Calu3 (cell line): Measurements from ENCODE around the gene SORBS2. TPM values are rescaled to one million over a fixed set of nuclear protein-coding genes. Genes with fewer than 3 reads are reported as not detected.

Experiments used
- BruUV-seq: library from RNA; stranded (reverse); fragments of 400-500 nt; replicated peaks from 2 replicates; lab custom pipeline; 2021; lab: Mats Ljungman, UMichigan
- CTCF ChIA-PET: fragments of 300-600 bp; sonication (Branson Sonifier 250); formaldehyde crosslinking; loops from one replicate; lab custom pipeline; 2022; ENCODE audit warnings: antibody characterized with exemption; lab: Charles Lee
- DNase-seq: peaks from one replicate; pipeline ENCODE4 v3.0.0; 2022
- H3K27ac Mint-ChIP-seq: one replicate; pipeline ENCODE4 v1.8.0; 2022; ENCODE audit warnings: mixed read lengths; ENCODE audit not compliant: unreplicated experiment
- H3K27me3 Mint-ChIP-seq: one replicate; pipeline ENCODE4 v1.8.0; 2022; ENCODE audit warnings: mixed read lengths; ENCODE audit not compliant: unreplicated experiment
- H3K36me3 Mint-ChIP-seq: one replicate; pipeline ENCODE4 v1.8.0; 2022; ENCODE audit warnings: mild to moderate bottlenecking, moderate library complexity, mixed read lengths; ENCODE audit not compliant: insufficient read depth, unreplicated experiment
- H3K4me1 Mint-ChIP-seq: one replicate; pipeline ENCODE4 v1.8.0; 2022; ENCODE audit warnings: mild to moderate bottlenecking, low read depth, mixed read lengths; ENCODE audit not compliant: unreplicated experiment
- H3K4me3 Mint-ChIP-seq: one replicate; pipeline ENCODE4 v1.8.0; 2022; ENCODE audit warnings: mild to moderate bottlenecking, low read depth, moderate library complexity, mixed read lengths; ENCODE audit not compliant: unreplicated experiment
- H3K9me3 Mint-ChIP-seq: one replicate; pipeline ENCODE4 v1.8.0; 2022; ENCODE audit warnings: low read depth, mixed read lengths; ENCODE audit not compliant: unreplicated experiment
- CTCF ChIP-seq: fragments of 200-600 bp; IDR thresholded peaks from one replicate; pipeline ENCODE4 v1.8.0; 2022; ENCODE audit warnings: antibody characterized with exemption; ENCODE audit not compliant: unreplicated experiment
- intact Hi-C: fragments of 100-400 bp; cut with micrococcal nuclease; formaldehyde crosslinking; loops from one replicate; pipeline ENCODE4 v1.10.0; 2022; ENCODE audit not compliant: unreplicated experiment
- total RNA-seq: library from RNA; stranded (reverse); gene quantifications from 2 replicates; pipeline ENCODE4 v1.2.3, GENCODE V29; 2022

Gene SORBS2
- total RNA-seq, 1 experiment from 2014 or later: 52.8 TPM

DNA sequence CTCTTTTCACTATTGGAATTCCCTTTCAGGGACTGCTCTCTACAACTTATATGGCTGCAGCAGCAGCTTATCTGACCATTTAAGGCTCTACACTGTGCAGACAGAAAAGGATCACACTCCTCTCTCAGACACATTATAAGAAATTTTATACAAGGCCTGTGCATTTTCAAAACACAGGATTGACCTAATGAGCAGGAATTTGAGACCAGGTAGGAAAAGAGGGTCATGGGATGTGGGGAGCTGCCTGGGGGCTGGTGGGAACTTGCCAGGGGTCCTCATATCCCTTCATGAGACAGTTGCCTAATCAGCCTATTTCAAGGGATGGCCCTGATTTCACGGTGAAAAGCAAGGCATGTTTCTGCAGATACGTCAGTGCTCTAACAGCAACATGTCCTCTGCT lies 77.1 kb downstream of the SORBS2 start:
- CTCF ChIA-PET: no interaction called here
- Mint-ChIP-seq H3K27me3 (no peaks in the 10 kb centered on the region), H3K4me1 (no peaks in the 10 kb centered on the region), H3K27ac (no peak overlapping the region), H3K4me3 (no peak overlapping the region), H3K36me3 (no peaks in the 10 kb centered on the region), H3K9me3 (no peaks in the 10 kb centered on the region)
- no peak for DNase-seq
- TF ChIP-seq CTCF: no peak
- BruUV-seq: no TSS peak
- intact Hi-C loops: no loop called here

GRCh38 chr4:185734214-185734613 lies 77.8 kb downstream of the SORBS2 start:
- no TSS peak for BruUV-seq

DNA sequence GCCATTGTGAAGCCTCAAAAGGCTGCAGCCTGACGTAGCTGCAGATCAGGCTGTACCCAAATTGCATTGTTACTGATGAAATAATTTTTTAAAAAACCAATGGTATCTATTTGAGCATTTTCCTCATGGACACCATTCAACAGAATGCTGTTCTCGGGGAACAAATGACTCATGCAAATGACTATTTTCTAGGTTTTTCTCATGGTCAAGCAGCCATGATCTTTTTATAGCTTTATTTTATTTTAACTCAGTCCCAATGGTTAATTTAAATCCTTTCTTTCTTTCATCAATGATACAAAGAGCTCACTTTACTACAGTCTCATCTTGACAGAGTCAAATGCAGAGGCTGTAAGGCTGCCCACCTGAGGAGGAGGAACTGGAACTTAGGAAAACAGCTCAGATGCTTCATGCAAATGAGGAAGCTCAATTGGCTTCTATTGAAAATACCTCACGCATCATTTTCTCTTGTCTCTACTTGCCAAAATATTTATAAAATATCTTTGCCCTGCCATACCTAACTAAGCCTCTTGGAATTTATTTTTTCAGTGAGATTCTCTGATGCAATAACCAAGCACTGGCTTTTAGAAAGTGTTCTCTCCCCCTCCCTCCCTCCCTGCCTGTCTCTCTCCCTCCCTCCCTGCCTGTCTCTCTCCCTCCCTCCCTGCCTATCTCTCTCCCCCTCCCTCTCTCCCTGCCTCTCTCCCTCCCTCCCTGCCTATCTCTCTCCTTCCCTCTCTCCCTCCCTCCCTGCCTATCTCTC lies 81.0 kb downstream of the SORBS2 start:
- H3K4me1 Mint-ChIP-seq: peaks cover 11% of the 10 kb centered on the region
- no peaks in the 10 kb centered on the region for H3K36me3 Mint-ChIP-seq
- no peaks in the 10 kb centered on the region for H3K9me3 Mint-ChIP-seq
- intact Hi-C loops: no loop called here
- no peaks in the 10 kb centered on the region for H3K27me3 Mint-ChIP-seq
- no peak for DNase-seq
- H3K4me3 Mint-ChIP-seq: no peak overlapping the region
- no TSS peak for BruUV-seq
- no peak overlapping the region for H3K27ac Mint-ChIP-seq
- CTCF ChIA-PET: interaction anchor here (0.9 kb wide), 1 partner anchor 12 kb away, joined by 3 read pairs; no protein-coding TSS in a partner anchor
- no peak for TF ChIP-seq CTCF

More at GRCh38 chr4:185734214-185734613, 77.8 kb downstream of the SORBS2 start:
- H3K36me3 Mint-ChIP-seq: no peaks in the 10 kb centered on the region
- no peak for TF ChIP-seq CTCF
- H3K27me3 Mint-ChIP-seq: no peaks in the 10 kb centered on the region
- DNase-seq: no peak
- intact Hi-C loops: no loop called here
- no peaks in the 10 kb centered on the region for H3K9me3 Mint-ChIP-seq
- CTCF ChIA-PET: no interaction called here
- H3K4me1 Mint-ChIP-seq: no peaks in the 10 kb centered on the region
- H3K27ac Mint-ChIP-seq: no peak overlapping the region
- H3K4me3 Mint-ChIP-seq: no peak overlapping the region

- H3K9me3 Mint-ChIP-seq: no peaks in the 10 kb centered on the region
- intact Hi-C loops: no loop called here
- H3K27me3 Mint-ChIP-seq: no peaks in the 10 kb centered on the region
- no peaks in the 10 kb centered on the region for H3K36me3 Mint-ChIP-seq
- no peak for TF ChIP-seq CTCF
- no peak for DNase-seq
- H3K4me1 Mint-ChIP-seq: peaks cover 17% of the 10 kb centered on the region
- H3K27ac Mint-ChIP-seq: no peak overlapping the region
- no peak overlapping the region for H3K4me3 Mint-ChIP-seq
- BruUV-seq: no TSS peak
- CTCF ChIA-PET: interaction anchor here (0.9 kb wide), 1 partner anchor 11 kb away, joined by 3 read pairs; no protein-coding TSS in a partner anchor
Measured at GRCh38 chr4:185730387-185730786, 81.6 kb downstream of the SORBS2 start.
